ENCODE data around the gene C16orf82.

DNA sequence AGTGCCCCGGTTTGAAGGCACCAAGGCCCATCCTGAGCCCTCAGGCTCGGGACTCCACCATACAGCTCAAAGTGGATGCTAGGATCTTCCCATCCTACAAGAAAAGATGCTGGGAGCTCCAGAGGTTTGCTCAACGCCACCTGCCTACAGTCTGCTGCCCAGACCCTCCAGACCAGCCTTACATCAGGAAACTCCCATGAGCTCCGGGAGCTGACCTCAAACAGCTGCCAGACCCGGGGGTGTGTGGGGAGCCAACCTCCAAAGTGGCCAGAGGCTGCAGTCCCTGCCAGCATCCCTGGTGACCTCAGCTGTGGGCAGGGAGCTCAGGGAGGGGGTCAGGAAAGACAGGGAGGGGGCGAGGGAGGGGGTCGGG lies 43.8 kb downstream of the C16orf82 start:
- TF ChIP-seq, protein P1, sequence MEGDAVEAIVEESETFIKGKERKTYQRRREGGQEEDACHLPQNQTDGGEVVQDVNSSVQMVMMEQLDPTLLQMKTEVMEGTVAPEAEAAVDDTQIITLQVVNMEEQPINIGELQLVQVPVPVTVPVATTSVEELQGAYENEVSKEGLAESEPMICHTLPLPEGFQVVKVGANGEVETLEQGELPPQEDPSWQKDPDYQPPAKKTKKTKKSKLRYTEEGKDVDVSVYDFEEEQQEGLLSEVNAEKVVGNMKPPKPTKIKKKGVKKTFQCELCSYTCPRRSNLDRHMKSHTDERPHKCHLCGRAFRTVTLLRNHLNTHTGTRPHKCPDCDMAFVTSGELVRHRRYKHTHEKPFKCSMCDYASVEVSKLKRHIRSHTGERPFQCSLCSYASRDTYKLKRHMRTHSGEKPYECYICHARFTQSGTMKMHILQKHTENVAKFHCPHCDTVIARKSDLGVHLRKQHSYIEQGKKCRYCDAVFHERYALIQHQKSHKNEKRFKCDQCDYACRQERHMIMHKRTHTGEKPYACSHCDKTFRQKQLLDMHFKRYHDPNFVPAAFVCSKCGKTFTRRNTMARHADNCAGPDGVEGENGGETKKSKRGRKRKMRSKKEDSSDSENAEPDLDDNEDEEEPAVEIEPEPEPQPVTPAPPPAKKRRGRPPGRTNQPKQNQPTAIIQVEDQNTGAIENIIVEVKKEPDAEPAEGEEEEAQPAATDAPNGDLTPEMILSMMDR (IDR thresholded peaks at IDR 0.05): no peak
- no peak for TF ChIP-seq POLR2A (IDR thresholded peaks at IDR 0.05)

All from lower leg skin (tissue), 3 donors.